GM12892 (cell line): ENCODE results near the gene RFT1.

Source experiments
- POLR2A ChIP-seq: IDR thresholded peaks from 2 replicates; pipeline ENCODE4 v1.6.1; 2011; ENCODE audit warnings: low read depth, low read length, control low read depth
- POLR2AphosphoS5 ChIP-seq: IDR thresholded peaks from 2 replicates; pipeline ENCODE4 v1.6.1; 2011; ENCODE audit warnings: low read depth, low read length, control low read depth

GRCh38 chr3:53113293-53114010 is 16.8 kb downstream of the RFT1 start:
- TF ChIP-seq POLR2AphosphoS5 (no peak), POLR2A (no peak)
